GM10266 (cell line): ENCODE measurements around the gene PPTC7.
A peak's percentile ranks its signal among the peaks of the same experiment; 100 is the strongest.

ENCODE experiments used
- DNase-seq: peaks from one replicate; pipeline ENCODE4 v3.0.0; 2012; ENCODE audit errors: extremely low spot score
- CTCF ChIP-seq: IDR thresholded peaks from 2 replicates; pipeline ENCODE4 v1.5.1; 2012; ENCODE audit warnings: mild to moderate bottlenecking, low read depth; ENCODE audit not compliant: control insufficient read depth, insufficient read depth; ENCODE audit errors: missing control alignments

PPTC7 gene, protein sequence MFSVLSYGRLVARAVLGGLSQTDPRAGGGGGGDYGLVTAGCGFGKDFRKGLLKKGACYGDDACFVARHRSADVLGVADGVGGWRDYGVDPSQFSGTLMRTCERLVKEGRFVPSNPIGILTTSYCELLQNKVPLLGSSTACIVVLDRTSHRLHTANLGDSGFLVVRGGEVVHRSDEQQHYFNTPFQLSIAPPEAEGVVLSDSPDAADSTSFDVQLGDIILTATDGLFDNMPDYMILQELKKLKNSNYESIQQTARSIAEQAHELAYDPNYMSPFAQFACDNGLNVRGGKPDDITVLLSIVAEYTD

DNA sequence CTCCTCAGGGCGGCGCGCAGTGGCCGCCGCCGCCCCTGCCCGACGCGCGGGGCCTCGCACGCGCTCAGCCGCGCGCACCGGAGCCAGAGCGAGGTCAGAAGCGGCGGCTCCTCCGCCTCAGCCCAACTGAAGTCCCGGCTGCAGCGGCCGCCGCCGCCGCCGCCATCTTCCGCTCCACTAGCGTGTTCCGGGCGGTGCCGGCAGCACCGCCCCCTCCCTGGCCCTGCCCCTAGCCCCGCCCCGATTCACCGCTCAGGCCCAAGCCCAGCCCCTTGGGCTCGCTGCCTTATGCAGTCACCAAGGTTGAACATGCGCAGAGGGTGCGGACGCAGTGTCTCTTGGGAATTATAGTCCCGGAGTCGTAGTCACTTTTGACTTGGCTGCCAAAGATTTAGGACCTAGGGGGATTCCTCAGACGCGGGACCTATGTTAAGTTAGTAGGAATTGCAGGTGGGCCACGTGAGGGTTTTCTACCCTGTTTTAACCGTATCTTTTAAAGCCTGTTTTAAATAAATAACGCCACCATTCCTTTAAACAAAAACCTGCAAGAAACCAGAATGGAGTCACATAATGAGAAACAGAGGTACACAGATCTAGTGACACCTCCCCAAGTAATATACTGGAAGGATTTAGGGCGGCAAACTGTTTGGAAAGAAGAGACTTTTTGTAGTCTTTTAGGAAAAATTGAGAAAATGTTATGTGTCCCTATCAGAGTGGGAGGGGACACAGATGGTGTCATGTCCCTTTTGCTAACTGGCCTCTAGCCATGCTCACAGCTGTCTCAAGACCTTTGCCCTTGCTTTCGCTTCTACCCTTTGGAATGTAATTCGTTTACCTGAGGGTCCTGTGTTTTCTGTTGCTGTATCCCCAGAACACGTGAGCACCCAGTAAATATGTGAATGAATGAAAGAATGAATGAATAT is at the start of gene PPTC7:
Gene PPTC7, minus strand, starts transcription at position 182 of the 923 bp plus-strand sequence. CDS start 287 bp downstream, outside the sequence.
- TF ChIP-seq CTCF: no peak
- peak; percentile 95 for DNase-seq

- TF ChIP-seq CTCF: no peak
- no peak for DNase-seq
These were observed 44.5 kb upstream of the PPTC7 start for GRCh38 chr12:110627500-110628195.

DNA sequence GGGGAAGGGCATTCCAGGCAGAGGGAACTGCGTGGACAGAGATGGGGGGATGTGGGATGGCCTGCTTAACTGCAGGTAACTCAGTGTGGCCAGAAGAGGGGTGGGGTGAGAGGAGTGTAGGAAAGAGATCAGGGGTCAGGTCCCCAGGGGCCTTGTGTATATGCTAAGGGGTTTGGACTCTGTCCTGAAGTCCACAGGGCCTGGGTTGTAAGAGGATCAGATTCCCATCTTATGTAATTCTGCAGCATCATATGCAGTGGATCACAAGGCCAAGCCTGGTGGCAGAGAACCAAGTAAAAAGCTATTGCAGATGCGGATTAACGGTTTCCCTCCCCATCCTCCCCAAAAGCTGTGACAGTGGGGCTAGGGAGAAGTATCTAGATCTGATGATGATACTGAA is 39.5 kb upstream of the PPTC7 start:
- no peak for DNase-seq
- TF ChIP-seq CTCF: no peak

DNA sequence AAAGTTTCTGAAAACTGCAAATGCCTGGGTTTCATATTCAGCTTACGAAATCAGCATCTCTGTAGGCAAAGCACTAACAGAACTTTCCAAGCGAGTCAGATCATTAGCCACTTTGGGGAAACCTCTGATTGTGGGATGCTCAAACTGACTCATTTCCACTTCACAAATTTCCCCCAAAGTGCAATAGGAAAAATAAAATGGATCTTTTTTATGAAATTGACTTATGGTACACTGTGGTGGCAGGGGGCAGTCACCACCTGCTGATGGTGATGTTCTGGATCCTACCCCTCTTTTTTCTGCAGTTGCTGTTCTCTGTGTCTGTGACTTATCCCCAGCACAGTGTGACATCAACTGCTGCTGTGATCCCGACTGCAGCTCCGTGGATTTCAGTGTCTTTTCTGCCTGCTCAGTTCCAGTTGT is 36.4 kb upstream of the PPTC7 start:
- peak; percentile 33 for DNase-seq
- TF ChIP-seq CTCF: peak; percentile 58

DNA sequence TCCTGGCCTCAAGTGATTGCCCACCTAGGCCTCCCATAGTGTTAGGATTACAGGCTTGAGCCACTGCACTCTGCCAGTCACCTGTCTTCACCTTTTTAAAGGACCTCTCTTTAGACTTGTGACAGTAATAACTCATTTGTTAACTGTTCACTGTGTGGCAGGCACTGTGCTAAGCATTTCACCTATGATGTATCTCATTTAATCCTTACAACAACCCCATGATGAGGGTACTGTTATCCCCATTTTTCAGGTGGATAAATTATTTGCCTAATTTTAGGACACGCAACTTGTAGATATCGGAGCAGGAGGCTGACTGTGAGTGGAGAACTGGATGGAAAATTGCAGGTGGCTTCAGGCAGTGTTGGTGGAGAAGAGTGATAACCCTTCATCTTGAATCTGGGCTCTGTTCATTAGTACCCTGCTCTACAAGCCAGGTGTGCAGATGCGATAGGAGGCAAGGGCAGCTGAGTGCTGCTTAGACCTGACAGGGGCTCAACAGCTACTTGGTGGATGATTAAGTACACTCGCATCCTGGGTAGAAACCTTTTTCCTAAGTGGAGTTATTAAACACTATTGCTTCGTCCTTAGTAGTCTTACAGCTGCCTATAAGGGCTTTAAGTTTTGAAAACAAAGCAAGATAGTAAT is 33.5 kb upstream of the PPTC7 start:
- TF ChIP-seq CTCF: no peak
- DNase-seq: no peak

DNA sequence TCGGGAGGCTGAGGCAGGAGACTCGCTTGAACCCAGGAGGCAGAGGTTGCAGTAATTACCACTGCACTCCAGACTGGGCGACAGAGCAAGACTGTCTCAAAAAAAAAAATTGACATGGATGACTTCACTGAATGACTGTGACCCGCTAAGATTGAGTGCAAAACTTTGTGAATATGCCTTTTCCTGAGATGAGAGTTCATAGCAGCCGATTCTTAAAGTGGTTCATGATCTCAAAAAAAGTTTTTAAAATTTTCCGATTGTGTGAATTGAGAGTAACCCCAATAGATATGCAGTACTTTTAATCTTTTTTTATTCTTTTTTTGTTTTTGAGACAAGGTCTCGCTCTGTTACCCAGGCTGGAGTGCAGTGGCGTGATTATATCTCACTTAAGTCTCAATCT is 32.1 kb upstream of the PPTC7 start:
- no peak for DNase-seq
- TF ChIP-seq CTCF: no peak
